Gastrocnemius medialis (tissue), 4 donors: ENCODE measurements around the gene ZBTB20. TPM values are rescaled to one million over a fixed set of nuclear protein-coding genes. Genes with fewer than 3 reads are reported as not detected.

Source experiments
- ATAC-seq, 2 donors: fragments of 150-250 bp; one replicate each; pipeline ENCODE4 v1.9.1; 2016
- DNase-seq, 2 donors: peaks; one replicate each; pipeline ENCODE4 v3.0.0-alpha.2; 2019
- H3K27ac ChIP-seq, 4 donors: fragments of 200-600 bp; sonication (generic); 1 replicate in 1 of 4; 2 replicates in 3 of 4; pipeline ENCODE4 v1.5.1; 2016 to 2018; ENCODE audit warnings: mild to moderate bottlenecking in 2 of 4, moderate library complexity in 1 of 4
- H3K27me3 ChIP-seq, 3 donors: fragments of 200-600 bp; sonication (generic) in 2 of 3; 1 replicate in 1 of 3; 2 replicates in 2 of 3; pipeline versions ENCODE4 v1.5.1 to v1.6.0; 2016 to 2019; ENCODE audit warnings: mild to moderate bottlenecking in 1 of 3, moderate library complexity in 1 of 3
- H3K36me3 ChIP-seq, 2 donors: fragments of 200-600 bp; sonication (generic) in 1 of 2; one replicate each; pipeline ENCODE4 v1.5.1; 2017 to 2018
- H3K4me1 ChIP-seq, 2 donors: fragments of 200-600 bp; sonication (generic) in 1 of 2; one replicate each; pipeline ENCODE4 v1.5.1; 2016 to 2017; ENCODE audit warnings: mild to moderate bottlenecking in 2 of 2
- H3K4me3 ChIP-seq, 4 donors: fragments of 200-600 bp; sonication (generic) in 3 of 4; 1 replicate in 1 of 4; 2 replicates in 3 of 4; pipeline ENCODE4 v1.5.1; 2016 to 2019; ENCODE audit warnings: mild to moderate bottlenecking in 2 of 4
- H3K9me3 ChIP-seq, 3 donors: fragments of 200-600 bp; sonication (generic) in 2 of 3; 1 replicate in 1 of 3; 2 replicates in 2 of 3; pipeline ENCODE4 v1.5.1; 2016 to 2019
- CTCF ChIP-seq, 5 experiments: fragments of 450-650 bp in 3 of 5; fragments of 200-600 bp in 2 of 5; sonication (generic) in 2 of 5; IDR thresholded peaks in 4 of 5; conservative IDR thresholded peaks in 1 of 5; 1 replicate in 4 of 5; 2 replicates in 1 of 5; pipeline ENCODE4 v1.5.1; 2016 to 2019; ENCODE audit warnings: antibody characterized with exemption in 5 of 5, mild to moderate bottlenecking in 3 of 5, moderate library complexity in 3 of 5
- POLR2A ChIP-seq, 2 donors: fragments of 450-650 bp; IDR thresholded peaks; one replicate each; pipeline ENCODE4 v1.6.1; 2017; ENCODE audit warnings: antibody characterized with exemption in 2 of 2, mild to moderate bottlenecking in 2 of 2, moderate library complexity in 2 of 2
- in situ Hi-C, 4 donors: fragments of 200-750 bp; cut with MboI; loops; one replicate each; pipeline versions ENCODE4 v1.15.0 to v1.8.0; 2017; ENCODE audit warnings: low sequenced_read_pairs in 4 of 4
- intact Hi-C: fragments of 100-400 bp; cut with DNase I; formaldehyde crosslinking; loops from one replicate; pipeline ENCODE4 v1.15.1; 2023; ENCODE audit warnings: low total_unique reads
- total RNA-seq, 4 donors: library from RNA; depleted of rRNA; stranded (reverse); fragments of >200 nt; gene quantifications; one replicate each; pipeline versions ENCODE4 v1.1.0 to v1.2.3, GENCODE V29; 2016

ZBTB20 gene
- total RNA-seq, 4 donors from 2014 or later = 47.6 to 86.5 (median 69.0) TPM

- ATAC-seq = peak; percentile 20 to 45
- no peaks in the 10 kb centered on the region for H3K9me3 ChIP-seq
- no peak overlapping the region for H3K4me3 ChIP-seq
- no peak for TF ChIP-seq CTCF (IDR thresholded peaks at IDR 0.05 in 4 of 5, conservative IDR thresholded peaks at IDR 0.05 in 1 of 5)
- no peaks in the 10 kb centered on the region for H3K27me3 ChIP-seq
- no peak for DNase-seq
- H3K27ac ChIP-seq = peak overlapping the region; percentile 39 to 62 (median 49)
- H3K36me3 ChIP-seq = no peaks in the 10 kb centered on the region
- intact Hi-C loops (no loop called here), in situ Hi-C loops (no loop called here)
- peaks cover 44 to 54% of the 10 kb centered on the region in 2 donors for H3K4me1 ChIP-seq
Observed at GRCh38 chr3:114718071-114718897, 428.8 kb downstream of the ZBTB20 start.

GRCh38 chr3:114716916-114717315 lies 430.2 kb downstream of the ZBTB20 start:
- intact Hi-C loops (no loop called here), in situ Hi-C loops (no loop called here)
- no peaks in the 10 kb centered on the region for H3K36me3 ChIP-seq
- no peaks in the 10 kb centered on the region for H3K27me3 ChIP-seq
- no peak for ATAC-seq
- peak overlapping the region; percentile 39 to 62 (median 49) for H3K27ac ChIP-seq
- no peaks in the 10 kb centered on the region for H3K9me3 ChIP-seq
- H3K4me1 ChIP-seq = peaks cover 53 to 59% of the 10 kb centered on the region in 2 donors
- DNase-seq = no peak
- H3K4me3 ChIP-seq = no peak overlapping the region
- no peak for TF ChIP-seq POLR2A (IDR thresholded peaks at IDR 0.05)
- TF ChIP-seq CTCF (IDR thresholded peaks at IDR 0.05 in 4 of 5, conservative IDR thresholded peaks at IDR 0.05 in 1 of 5) = no peak

- intact Hi-C loops = no loop called here
- in situ Hi-C loops = no loop called here
- Histone ChIP-seq H3K4me3 (no peak overlapping the region), H3K9me3 (no peaks in the 10 kb centered on the region), H3K27me3 (no peaks in the 10 kb centered on the region), H3K27ac (peak overlapping the region; percentile 39 to 62 (median 49)), H3K4me1 (peaks cover 60 to 62% of the 10 kb centered on the region in 2 donors), H3K36me3 (no peaks in the 10 kb centered on the region)
- ATAC-seq = no peak
- DNase-seq = no peak
- TF ChIP-seq CTCF (IDR thresholded peaks at IDR 0.05 in 4 of 5, conservative IDR thresholded peaks at IDR 0.05 in 1 of 5) = no peak
- TF ChIP-seq POLR2A (IDR thresholded peaks at IDR 0.05) = no peak
Observed at GRCh38 chr3:114716126-114716525, 431.0 kb downstream of the ZBTB20 start.

- in situ Hi-C loops = no loop called here
- ATAC-seq = no peak
- intact Hi-C loops = no loop called here
- no peaks in the 10 kb centered on the region for H3K36me3 ChIP-seq
- H3K9me3 ChIP-seq = no peaks in the 10 kb centered on the region
- H3K27ac ChIP-seq = peak overlapping the region in 1 of 4 donors; percentile 69
- no peak overlapping the region for H3K4me3 ChIP-seq
- no peak for TF ChIP-seq CTCF (IDR thresholded peaks at IDR 0.05 in 4 of 5, conservative IDR thresholded peaks at IDR 0.05 in 1 of 5)
- no peak for TF ChIP-seq POLR2A (IDR thresholded peaks at IDR 0.05)
- peaks cover 55 to 63% of the 10 kb centered on the region in 2 donors for H3K4me1 ChIP-seq
- DNase-seq = no peak
- no peaks in the 10 kb centered on the region for H3K27me3 ChIP-seq
Observed at GRCh38 chr3:114714957-114715460, 432.1 kb downstream of the ZBTB20 start.
